Lower leg skin (tissue), 4 donors: ENCODE measurements around the gene PLPP7. TPM values are rescaled to one million over a fixed set of nuclear protein-coding genes. Genes with fewer than 3 reads are reported as not detected.

Source experiments
- DNase-seq, 2 donors: peaks; one replicate each; pipeline ENCODE4 v3.0.0-alpha.2; 2019; ENCODE audit warnings: low spot score in 2 of 2
- H3K4me3 ChIP-seq: fragments of 200-600 bp; sonication (generic); 2 replicates; pipeline ENCODE4 v1.5.1; 2017; ENCODE audit warnings: mild to moderate bottlenecking, low read depth; ENCODE audit not compliant: poor library complexity, severe bottlenecking
- POLR2A ChIP-seq, 2 donors: fragments of 450-650 bp; IDR thresholded peaks; one replicate each; pipeline ENCODE4 v1.6.1; 2016 to 2017; ENCODE audit warnings: antibody characterized with exemption in 2 of 2, mild to moderate bottlenecking in 1 of 2, moderate library complexity in 1 of 2
- WGBS, 2 donors: methylation state at CpG; one replicate each; pipeline ENCODE4 v1.1.5; 2018; 5-methylcytosine and 5-hydroxymethylcytosine counted together
- intact Hi-C: fragments of 100-400 bp; cut with DNase I; formaldehyde crosslinking; loops from one replicate; pipeline ENCODE4 v1.15.0; 2023; ENCODE audit warnings: low total_unique reads
- total RNA-seq, 4 donors: library from RNA; depleted of rRNA; stranded (reverse); fragments of >200 nt; gene quantifications; one replicate each; pipeline ENCODE4 v1.1.0, GENCODE V29; 2016
- TF ChIP-seq, protein P1 (sequence below), 3 donors: fragments of 450-650 bp; IDR thresholded peaks; one replicate each; pipeline ENCODE4 v1.5.1; 2016; ENCODE audit warnings: antibody characterized with exemption in 3 of 3, mild to moderate bottlenecking in 3 of 3, moderate library complexity in 2 of 3

Gene PLPP7
- total RNA-seq, 4 donors from 2014 or later = 0.27 to 2.6 (median 1.1) TPM; not detected in 1

DNA sequence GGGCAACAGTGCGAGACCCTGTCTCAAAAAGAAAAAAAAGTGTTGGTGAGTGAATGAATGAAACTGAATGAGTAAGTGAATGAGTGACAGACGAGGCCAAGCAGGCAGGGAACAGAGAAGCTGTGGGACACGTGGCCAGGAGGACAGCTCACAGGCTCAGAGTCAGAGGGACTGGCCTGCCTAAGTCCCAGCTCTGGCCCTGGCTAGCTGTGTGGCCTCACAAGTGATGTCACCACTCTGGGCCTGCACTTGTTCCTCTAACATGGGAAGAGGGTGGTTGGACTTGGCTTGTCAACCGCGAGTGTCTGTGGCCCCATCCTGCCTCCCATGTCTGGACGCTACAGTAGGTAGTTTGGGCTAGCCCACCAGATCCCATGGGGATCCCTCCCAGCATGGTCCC lies 4.7 kb upstream of the PLPP7 start:
- 92 to 97% methylated on average over 6 of the region's 6 CpGs for WGBS, 2 donors
- TF ChIP-seq, protein P1, sequence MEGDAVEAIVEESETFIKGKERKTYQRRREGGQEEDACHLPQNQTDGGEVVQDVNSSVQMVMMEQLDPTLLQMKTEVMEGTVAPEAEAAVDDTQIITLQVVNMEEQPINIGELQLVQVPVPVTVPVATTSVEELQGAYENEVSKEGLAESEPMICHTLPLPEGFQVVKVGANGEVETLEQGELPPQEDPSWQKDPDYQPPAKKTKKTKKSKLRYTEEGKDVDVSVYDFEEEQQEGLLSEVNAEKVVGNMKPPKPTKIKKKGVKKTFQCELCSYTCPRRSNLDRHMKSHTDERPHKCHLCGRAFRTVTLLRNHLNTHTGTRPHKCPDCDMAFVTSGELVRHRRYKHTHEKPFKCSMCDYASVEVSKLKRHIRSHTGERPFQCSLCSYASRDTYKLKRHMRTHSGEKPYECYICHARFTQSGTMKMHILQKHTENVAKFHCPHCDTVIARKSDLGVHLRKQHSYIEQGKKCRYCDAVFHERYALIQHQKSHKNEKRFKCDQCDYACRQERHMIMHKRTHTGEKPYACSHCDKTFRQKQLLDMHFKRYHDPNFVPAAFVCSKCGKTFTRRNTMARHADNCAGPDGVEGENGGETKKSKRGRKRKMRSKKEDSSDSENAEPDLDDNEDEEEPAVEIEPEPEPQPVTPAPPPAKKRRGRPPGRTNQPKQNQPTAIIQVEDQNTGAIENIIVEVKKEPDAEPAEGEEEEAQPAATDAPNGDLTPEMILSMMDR (IDR thresholded peaks at IDR 0.05) = no peak
- TF ChIP-seq POLR2A (IDR thresholded peaks at IDR 0.05) = no peak
- no peak overlapping the region for H3K4me3 ChIP-seq
- no peak for DNase-seq
- intact Hi-C loops = no loop called here

DNA sequence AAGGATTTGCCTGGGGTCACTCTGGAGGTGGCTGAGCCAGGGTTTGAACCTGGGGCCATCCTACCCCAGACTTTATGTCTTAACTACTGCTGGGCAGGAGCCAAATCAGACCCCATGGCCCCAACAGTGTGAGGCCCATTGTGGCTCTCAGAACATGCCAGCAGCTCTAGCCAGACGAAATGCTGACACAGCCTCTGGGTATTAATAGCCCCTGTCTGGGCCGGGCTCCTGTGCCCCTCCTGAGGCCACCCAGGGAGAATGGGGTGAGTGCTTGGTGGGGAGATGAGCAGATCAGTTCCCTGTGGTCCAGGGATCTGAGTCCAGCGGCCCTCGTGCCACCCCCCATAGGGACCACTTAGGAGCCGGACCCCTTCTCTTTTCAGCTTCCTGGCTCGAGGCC lies 2.2 kb upstream of the PLPP7 start:
- intact Hi-C loops = no loop called here
- TF ChIP-seq, protein P1 (IDR thresholded peaks at IDR 0.05) = no peak
- TF ChIP-seq POLR2A (IDR thresholded peaks at IDR 0.05) = no peak
- no peak for DNase-seq
- H3K4me3 ChIP-seq = no peak overlapping the region
- 82 to 83% methylated on average over 6 of the region's 6 CpGs for WGBS, 2 donors

DNA sequence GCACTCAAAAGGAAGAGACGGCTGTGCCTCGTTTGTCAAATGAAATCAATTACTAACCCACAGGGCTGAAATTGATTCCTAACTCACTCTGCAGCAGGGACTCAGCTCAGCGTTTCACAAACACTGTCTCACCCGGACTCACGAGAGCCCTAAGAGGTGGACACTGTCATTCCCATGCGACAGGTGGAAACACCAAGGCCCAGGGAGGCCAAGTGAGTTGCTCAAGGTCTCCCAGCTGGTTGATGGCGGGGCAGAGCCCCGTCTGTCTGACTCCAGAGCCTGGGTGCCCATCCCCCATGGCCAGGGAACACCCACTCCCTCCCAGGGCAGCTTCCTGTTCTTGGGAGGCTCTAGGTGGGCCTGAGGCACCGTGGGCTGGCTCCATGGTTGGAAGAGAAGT lies 1.3 kb upstream of the PLPP7 start:
- TF ChIP-seq, protein P1 (IDR thresholded peaks at IDR 0.05) = no peak
- TF ChIP-seq POLR2A (IDR thresholded peaks at IDR 0.05) = no peak
- no peak for DNase-seq
- WGBS, 2 donors = 75 to 82% methylated on average over 8 to 9 of the region's 9 CpGs
- H3K4me3 ChIP-seq = no peak overlapping the region
- intact Hi-C loops = no loop called here

DNA sequence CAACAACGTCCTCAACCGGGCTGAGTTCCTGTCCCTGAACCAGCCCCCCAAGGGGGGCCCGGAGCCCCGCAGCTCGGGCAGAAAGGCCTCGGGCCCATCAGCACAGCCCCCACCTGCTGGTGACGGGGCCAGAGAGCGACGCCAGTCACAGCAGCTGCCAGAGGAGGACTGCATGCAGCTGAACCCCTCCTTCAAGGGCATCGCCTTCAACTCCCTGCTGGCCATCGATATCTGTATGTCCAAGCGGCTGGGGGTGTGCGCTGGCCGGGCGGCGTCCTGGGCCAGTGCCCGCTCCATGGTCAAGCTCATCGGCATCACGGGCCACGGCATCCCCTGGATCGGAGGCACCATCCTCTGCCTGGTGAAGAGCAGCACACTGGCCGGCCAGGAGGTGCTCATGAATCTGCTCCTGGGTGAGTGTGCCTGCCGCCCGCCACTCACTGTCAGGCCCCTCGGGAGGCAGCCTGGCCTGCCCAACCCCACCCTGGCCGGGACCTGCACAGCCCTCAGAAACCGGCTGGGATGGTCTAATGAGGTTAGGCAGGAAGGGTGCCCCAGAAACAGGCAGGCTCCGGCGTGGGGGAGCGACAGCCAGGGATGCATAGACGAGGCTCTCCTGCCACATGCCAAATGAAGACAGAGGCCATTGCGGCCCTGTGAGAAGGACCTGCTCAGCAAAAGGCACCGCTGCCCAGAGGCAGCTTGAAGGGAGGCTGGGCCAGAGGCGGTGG lies 678 bp downstream of the PLPP7 start:
- intact Hi-C loops = no loop called here
- TF ChIP-seq, protein P1 (IDR thresholded peaks at IDR 0.05) = no peak
- no peak for TF ChIP-seq POLR2A (IDR thresholded peaks at IDR 0.05)
- H3K4me3 ChIP-seq = no peak overlapping the region
- 70 to 81% methylated on average over 5 to 19 of the region's 34 CpGs for WGBS, 2 donors
- no peak for DNase-seq

DNA sequence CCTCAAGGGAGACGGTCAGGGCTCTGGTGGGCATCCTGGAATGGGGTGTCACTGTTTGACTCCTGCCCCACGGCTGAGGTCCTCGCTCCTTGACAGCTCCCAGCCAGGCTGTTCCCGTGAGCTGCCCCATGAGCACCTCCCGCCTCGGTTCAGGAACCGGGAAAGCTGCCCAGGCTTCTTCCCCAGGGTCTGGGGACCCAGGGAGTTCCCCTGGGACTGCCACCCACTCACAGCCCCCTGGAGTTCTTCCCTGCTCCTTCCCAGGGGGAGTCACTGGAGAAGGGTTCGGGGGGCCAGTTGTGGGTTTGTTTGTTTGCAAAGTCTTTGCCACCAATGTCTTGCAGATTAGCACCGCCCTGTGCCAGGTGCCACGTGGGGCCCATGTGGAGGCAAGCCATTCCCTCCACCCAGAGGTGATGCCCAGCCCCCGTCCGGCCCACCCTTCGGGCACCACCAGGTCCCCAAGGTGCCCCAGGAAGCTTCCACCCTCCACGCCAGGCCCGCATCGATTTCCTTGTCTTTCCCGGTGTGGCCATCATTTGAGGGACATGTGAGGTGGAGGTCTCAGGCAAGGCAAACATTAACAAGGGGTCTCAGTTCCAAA lies 1.3 kb downstream of the PLPP7 start:
- WGBS, 2 donors = 81 to 83% methylated on average over 15 to 17 of the region's 17 CpGs
- no peak for TF ChIP-seq POLR2A (IDR thresholded peaks at IDR 0.05)
- TF ChIP-seq, protein P1 (IDR thresholded peaks at IDR 0.05) = no peak
- intact Hi-C loops = no loop called here

More for the DNA sequence above, 1.3 kb downstream of the PLPP7 start:
- no peak overlapping the region for H3K4me3 ChIP-seq
- DNase-seq = no peak
